ENCODE results near the gene NKAIN2.

DNA sequence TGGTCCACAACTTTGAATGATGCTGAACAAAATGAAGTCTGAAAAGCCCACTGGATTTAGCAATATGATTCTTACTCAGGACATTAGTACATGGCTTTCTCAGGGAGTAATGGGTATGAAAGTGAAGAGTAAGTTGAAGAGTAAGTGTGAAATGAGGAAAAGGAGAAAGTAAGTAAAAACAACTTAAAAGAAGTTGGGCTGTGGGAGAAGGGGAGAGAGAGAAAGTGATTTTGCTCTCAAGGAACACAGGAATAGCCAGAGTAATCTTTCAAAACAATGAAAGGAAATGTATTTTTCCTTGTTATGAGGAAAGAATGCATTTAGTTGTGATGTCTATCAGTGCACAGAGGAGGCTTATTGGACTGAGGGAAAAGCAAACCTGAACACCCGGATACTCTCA lies 39.8 kb upstream of the NKAIN2 start:
- TF ChIP-seq POLR2AphosphoS5 (IDR thresholded peaks at IDR 0.05; ENCODE audit: insufficient read depth, low read depth, low read length) (no peak), POLR2A (IDR thresholded peaks at IDR 0.05; ENCODE audit: low read depth, low read length) (no peak), FOS (IDR thresholded peaks at IDR 0.05; ENCODE audit: borderline replicate concordance, insufficient read depth, low read length) (no peak), EZH2 (IDR thresholded peaks at IDR 0.05; ENCODE audit: borderline replicate concordance, low read depth, low read length, severe bottlenecking) (no peak), GATA2 (IDR thresholded peaks at IDR 0.05; ENCODE audit: insufficient read depth, insufficient read length, low read depth, low read length) (no peak)
- TF ChIP-seq, protein P1, sequence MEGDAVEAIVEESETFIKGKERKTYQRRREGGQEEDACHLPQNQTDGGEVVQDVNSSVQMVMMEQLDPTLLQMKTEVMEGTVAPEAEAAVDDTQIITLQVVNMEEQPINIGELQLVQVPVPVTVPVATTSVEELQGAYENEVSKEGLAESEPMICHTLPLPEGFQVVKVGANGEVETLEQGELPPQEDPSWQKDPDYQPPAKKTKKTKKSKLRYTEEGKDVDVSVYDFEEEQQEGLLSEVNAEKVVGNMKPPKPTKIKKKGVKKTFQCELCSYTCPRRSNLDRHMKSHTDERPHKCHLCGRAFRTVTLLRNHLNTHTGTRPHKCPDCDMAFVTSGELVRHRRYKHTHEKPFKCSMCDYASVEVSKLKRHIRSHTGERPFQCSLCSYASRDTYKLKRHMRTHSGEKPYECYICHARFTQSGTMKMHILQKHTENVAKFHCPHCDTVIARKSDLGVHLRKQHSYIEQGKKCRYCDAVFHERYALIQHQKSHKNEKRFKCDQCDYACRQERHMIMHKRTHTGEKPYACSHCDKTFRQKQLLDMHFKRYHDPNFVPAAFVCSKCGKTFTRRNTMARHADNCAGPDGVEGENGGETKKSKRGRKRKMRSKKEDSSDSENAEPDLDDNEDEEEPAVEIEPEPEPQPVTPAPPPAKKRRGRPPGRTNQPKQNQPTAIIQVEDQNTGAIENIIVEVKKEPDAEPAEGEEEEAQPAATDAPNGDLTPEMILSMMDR (IDR thresholded peaks at IDR 0.05; ENCODE audit: extremely low read depth in 1 of 2, insufficient read depth in 1 of 2, low read depth in 1 of 2, low read length in 2 of 2): no peak
